HepG2 (cell line): Measurements from ENCODE around the gene NHERF2. TPM values are rescaled to one million over a fixed set of nuclear protein-coding genes. Genes with fewer than 3 reads are reported as not detected.
A peak's percentile ranks its signal among the peaks of the same experiment; 100 is the strongest.

ENCODE experiments used
- ATAC-seq: fragments of 200-7000 bp; cut with Tn5 transposase; 3 replicates; pipeline ENCODE4 v1.9.1; 2020; ENCODE audit warnings: mild to moderate bottlenecking, moderate library complexity
- BruUV-seq: library from RNA; stranded (reverse); fragments of 400-500 nt; replicated peaks from 2 replicates; lab custom pipeline; 2021; lab: Mats Ljungman, UMichigan
- CTCF ChIA-PET: fragments of 300-600 bp; formaldehyde crosslinking; extraction: SDS; loops from one replicate; lab custom pipeline; 2021; ENCODE audit warnings: low total read pairs, inconsistent platforms, low intra/inter-chr PET ratio; lab: Yijun Ruan, JAX
- POLR2A ChIA-PET: fragments of 350-600 bp; sonication (Branson Sonifier 250); formaldehyde crosslinking; loops from one replicate; lab custom pipeline; 2020; ENCODE audit warnings: antibody characterized with exemption, inconsistent platforms; lab: Yijun Ruan, JAX
- DNase-seq: peaks from one replicate; pipeline ENCODE4 v3.0.0-alpha.2; 2015; ENCODE audit warnings: low spot score
- FAIRE-seq: peaks from 3 replicates; lab custom pipeline; 2011; peaks lifted over from hg19 to GRCh38; lab: Jason Lieb, UNC
- H2AFZ ChIP-seq: one replicate; pipeline ENCODE4 v1.6.1; 2011; ENCODE audit warnings: low read length, inconsistent platforms
- H3K27ac ChIP-seq: fragments of 300-600 bp; 3 replicates; pipeline ENCODE4 v1.8.0; 2011; ENCODE audit warnings: mixed run types, mild to moderate bottlenecking, mixed read lengths, low read length, inconsistent platforms; ENCODE audit not compliant: insufficient read depth; ENCODE audit errors: extremely low read length
- H3K27me3 ChIP-seq, 2 experiments: fragments of 200-600 bp in 1 of 2; 2 replicates in 1 of 2; 3 replicates in 1 of 2; pipeline versions ENCODE4 v1.6.0 to v1.8.0; 2011; ENCODE audit warnings: low read length in 2 of 2, mild to moderate bottlenecking in 2 of 2, moderate library complexity in 2 of 2, inconsistent platforms in 1 of 2; ENCODE audit not compliant: insufficient read depth in 2 of 2, control insufficient read depth in 1 of 2
- H3K36me3 ChIP-seq, 2 experiments: fragments of 200-600 bp in 1 of 2; replicated peaks in 1 of 2; 2 replicates in 1 of 2; 3 replicates in 1 of 2; pipeline versions ENCODE4 v1.5.1 to v1.8.0; 2011; ENCODE audit warnings: low read length in 2 of 2, inconsistent platforms in 1 of 2; ENCODE audit not compliant: insufficient read depth in 2 of 2, control insufficient read depth in 1 of 2
- H3K4me1 ChIP-seq: 2 replicates; pipeline ENCODE4 v1.5.1; 2012; ENCODE audit warnings: low read length, inconsistent platforms; ENCODE audit not compliant: insufficient read depth
- H3K4me2 ChIP-seq: 2 replicates; pipeline ENCODE4 v1.6.0; 2011; ENCODE audit warnings: low read depth, low read length, inconsistent platforms
- H3K4me3 ChIP-seq, 3 experiments: fragments of 200-600 bp in 1 of 3; sonication (generic), shearing (Covaris generic) in 1 of 3; replicated peaks in 1 of 3; 2 replicates each; pipeline ENCODE4 v1.5.1; 2011 to 2016; ENCODE audit warnings: low read length in 3 of 3, inconsistent platforms in 2 of 3, low read depth in 2 of 3, mild to moderate bottlenecking in 2 of 3, control low read depth in 1 of 3, mixed read lengths in 1 of 3; ENCODE audit not compliant: insufficient read depth in 1 of 3
- H3K79me2 ChIP-seq: one replicate; pipeline ENCODE4 v1.6.1; 2011; ENCODE audit warnings: low read length, inconsistent platforms; ENCODE audit not compliant: insufficient read depth
- H3K9ac ChIP-seq: 2 replicates; pipeline ENCODE4 v1.6.0; 2011; ENCODE audit warnings: mild to moderate bottlenecking, low read depth, low read length, inconsistent platforms; ENCODE audit not compliant: insufficient read depth
- H3K9me3 ChIP-seq: 2 replicates; pipeline ENCODE4 v1.5.1; 2012; ENCODE audit warnings: mild to moderate bottlenecking, low read length
- H4K20me1 ChIP-seq: 2 replicates; pipeline ENCODE4 v1.6.0; 2011; ENCODE audit warnings: inconsistent platforms, mild to moderate bottlenecking, low read length, moderate library complexity; ENCODE audit not compliant: insufficient read depth
- GATA4 ChIP-seq: sonication (generic); IDR thresholded peaks from 2 replicates; pipeline ENCODE4 v1.6.1; 2016; ENCODE audit warnings: antibody characterized with exemption, low read depth, borderline replicate concordance
- HOXD1 ChIP-seq: sonication (generic); formaldehyde crosslinking; IDR thresholded peaks from 2 replicates; pipeline ENCODE4 v1.5.0; 2020; ENCODE audit warnings: missing genetic modification reagents
- LCORL ChIP-seq, 2 experiments: fragments of 450-650 bp in 1 of 2; sonication (generic) in 1 of 2; formaldehyde crosslinking in 1 of 2; IDR thresholded peaks; 2 replicates each; pipeline versions ENCODE4 v1.5.0 to v1.6.1; 2017 to 2020; ENCODE audit warnings: antibody characterized with exemption in 1 of 2, missing genetic modification reagents in 1 of 2
- NRL ChIP-seq: sonication (generic); formaldehyde crosslinking; IDR thresholded peaks from 2 replicates; pipeline ENCODE4 v1.5.0; 2020; ENCODE audit warnings: missing genetic modification reagents, mild to moderate bottlenecking, moderate library complexity, borderline replicate concordance
- SMAD1 ChIP-seq: sonication (generic); formaldehyde crosslinking; IDR thresholded peaks from 2 replicates; pipeline ENCODE4 v1.4.0; 2020; ENCODE audit warnings: missing genetic modification reagents, low read depth, mild to moderate bottlenecking, borderline replicate concordance
- TARDBP ChIP-seq: sonication (generic); formaldehyde crosslinking; IDR thresholded peaks from 2 replicates; pipeline ENCODE4 v1.8.0; 2022; ENCODE audit warnings: mild to moderate bottlenecking, missing genetic modification reagents
- ZNF263 ChIP-seq: sonication (generic); formaldehyde crosslinking; IDR thresholded peaks from 2 replicates; pipeline ENCODE4 v1.4.0; 2020; ENCODE audit warnings: missing genetic modification reagents
- ZNF44 ChIP-seq: sonication (generic); formaldehyde crosslinking; IDR thresholded peaks from 2 replicates; pipeline ENCODE4 v1.5.1; 2020; ENCODE audit warnings: mild to moderate bottlenecking, missing genetic modification reagents
- ZNF552 ChIP-seq: sonication (generic); formaldehyde crosslinking; IDR thresholded peaks from 2 replicates; pipeline ENCODE4 v1.9.0; 2022; ENCODE audit warnings: missing genetic modification reagents, mild to moderate bottlenecking, borderline replicate concordance
- ZSCAN22 ChIP-seq: sonication (generic); formaldehyde crosslinking; IDR thresholded peaks from 2 replicates; pipeline ENCODE4 v1.4.0; 2020; ENCODE audit warnings: mild to moderate bottlenecking, missing genetic modification reagents
- WGBS: methylation state at CpG from one replicate; pipeline ENCODE4 v1.1.6; 2017; ENCODE audit warnings: low lambda C conversion rate; 5-methylcytosine and 5-hydroxymethylcytosine counted together
- in situ Hi-C: cut with HindIII; loops from 2 replicates; pipeline ENCODE4 v1.10.0; 2017; ENCODE audit warnings: low pct_unique_long_range_greater_than_20kb; ENCODE audit not compliant: extremely low pct_ligation_motif_present
- intact Hi-C: fragments of 100-400 bp; cut with micrococcal nuclease; formaldehyde crosslinking; loops from one replicate; pipeline ENCODE4 v1.10.0; 2022; ENCODE audit not compliant: unreplicated experiment
- polyA plus RNA-seq, 8 experiments: library from polyadenylated mRNA; depleted of rRNA in 3 of 8; stranded (reverse) in 7 of 8; unstranded in 1 of 8; fragments of >200 nt; fragmentation: Illumina TruSeq in 4 of 8; extraction: Trizol in 4 of 8; gene quantifications; 2 replicates each; pipeline versions ENCODE4 v1.2.1 to v1.2.3, GENCODE V29; 2011 to 2016; ENCODE audit warnings: low read depth in 4 of 8, missing spikeins in 1 of 8, mixed read lengths in 1 of 8; ENCODE audit not compliant: insufficient read depth in 1 of 8
- total RNA-seq, 5 experiments: library from RNA; depleted of rRNA; stranded (reverse); fragments of >200 nt; fragmentation: Illumina TruSeq; extraction: Trizol; gene quantifications; 2 replicates each; pipeline ENCODE4 v1.2.3, GENCODE V29; 2016; ENCODE audit warnings: low read depth in 1 of 5
- TF ChIP-seq, protein P1 (sequence below): sonication (generic); formaldehyde crosslinking; IDR thresholded peaks from 2 replicates; pipeline ENCODE4 v1.8.1; 2023; ENCODE audit warnings: mild to moderate bottlenecking, missing genetic modification reagents
- TF ChIP-seq, protein P2 (sequence below): sonication (generic); formaldehyde crosslinking; IDR thresholded peaks from 2 replicates; pipeline ENCODE4 v1.8.1; 2023; ENCODE audit warnings: mild to moderate bottlenecking, missing genetic modification reagents
- TF ChIP-seq, protein P3 (sequence below): sonication (generic); formaldehyde crosslinking; IDR thresholded peaks from 2 replicates; pipeline ENCODE4 v1.9.0; 2021; ENCODE audit warnings: mild to moderate bottlenecking, missing genetic modification reagents

Gene NHERF2
- total and polyA plus RNA-seq, 2 of the 13 experiments (the other 11 are each of a cell fraction or from before 2014, with no cell fraction given), result 23.7 to 39.3 TPM

DNA sequence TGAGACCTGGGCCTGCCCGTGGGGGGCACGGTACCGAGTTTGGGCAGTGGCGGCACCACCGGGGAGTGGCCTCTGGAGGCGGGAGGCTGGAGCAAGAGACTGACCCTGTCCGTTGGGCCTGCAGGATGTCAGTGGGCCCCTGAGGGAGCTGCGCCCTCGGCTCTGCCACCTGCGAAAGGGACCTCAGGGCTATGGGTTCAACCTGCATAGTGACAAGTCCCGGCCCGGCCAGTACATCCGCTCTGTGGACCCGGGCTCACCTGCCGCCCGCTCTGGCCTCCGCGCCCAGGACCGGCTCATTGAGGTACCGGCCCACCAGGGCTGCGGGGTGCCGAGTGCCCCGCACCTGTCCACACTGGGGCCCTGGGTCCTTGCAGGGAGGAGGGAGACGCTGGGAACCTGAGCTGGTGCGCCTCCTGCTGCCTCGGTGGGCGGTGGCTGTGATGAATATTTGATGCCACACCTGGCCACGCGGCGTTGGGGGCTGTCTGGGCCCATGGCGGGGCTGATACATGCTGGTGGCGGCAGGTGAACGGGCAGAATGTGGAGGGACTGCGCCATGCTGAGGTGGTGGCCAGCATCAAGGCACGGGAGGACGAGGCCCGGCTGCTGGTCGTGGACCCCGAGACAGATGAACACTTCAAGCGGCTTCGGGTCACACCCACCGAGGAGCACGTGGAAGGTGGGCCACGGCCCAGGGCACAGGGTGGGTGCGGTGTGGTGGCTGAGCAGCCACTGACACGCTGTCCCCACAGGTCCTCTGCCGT, 9.7 kb downstream of the NHERF2 start:
- Histone ChIP-seq H3K79me2 (no peaks in the 10 kb centered on the region), H3K4me3 (peak overlapping the region; percentile 36 to 70 (median 46); a peak in 5 of 6 replicates), H3K27ac (peak overlapping the region; percentile 90), H3K9me3 (no peaks in the 10 kb centered on the region), H3K36me3 (peaks cover 3 to 6% of the 10 kb centered on the region in 2 experiments; a peak in 4 of 5 replicates), H4K20me1 (no peaks in the 10 kb centered on the region), H3K4me1 (peaks cover 98% of the 10 kb centered on the region), H3K4me2 (peak overlapping the region; percentile 87), H2AFZ (no peak overlapping the region), H3K9ac (peak overlapping the region; percentile 75), H3K27me3 (no peaks in the 10 kb centered on the region)
- in situ Hi-C loops, result no loop called here
- DNase-seq, result no peak
- intact Hi-C loops, result no loop called here
- POLR2A ChIA-PET, result interaction anchor here (0.6 to 4.6 kb wide), 20 partner anchors 9 to 216 kb away, joined by 3 to 67 read pairs (median 5); partner anchors contain the start of genes ECI1, NHERF2, NTHL1 and PKD1
- 76% methylated on average over 18 of the region's 47 CpGs for WGBS
- no peak for FAIRE-seq
- no peak for ATAC-seq
- CTCF ChIA-PET, result no interaction called here
- no TSS peak for BruUV-seq
- TF ChIP-seq ZNF552 (CRISPR knock-in tag) (peak; percentile 13; the same call in 1 of the 2 replicates), ZNF44 (CRISPR knock-in tag) (0 out of 2 replicates have a peak, but pooled peaks have one; percentile 10), TARDBP (CRISPR knock-in tag) (peak; percentile 56), NRL (CRISPR knock-in tag) (peak; percentile 6; the same call in 1 of the 2 replicates), HOXD1 (CRISPR knock-in tag) (no peak), ZNF263 (CRISPR knock-in tag) (peak; percentile 42; the same call in 1 of the 2 replicates), ZSCAN22 (CRISPR knock-in tag) (peak; percentile 9; the same call in 1 of the 2 replicates), GATA4 (no peak), SMAD1 (CRISPR knock-in tag) (no peak), LCORL (IDR thresholded peaks at IDR 0.05) (no peak), LCORL (CRISPR knock-in tag; IDR thresholded peaks at IDR 0.05) (no peak)
- TF ChIP-seq, protein P1, sequence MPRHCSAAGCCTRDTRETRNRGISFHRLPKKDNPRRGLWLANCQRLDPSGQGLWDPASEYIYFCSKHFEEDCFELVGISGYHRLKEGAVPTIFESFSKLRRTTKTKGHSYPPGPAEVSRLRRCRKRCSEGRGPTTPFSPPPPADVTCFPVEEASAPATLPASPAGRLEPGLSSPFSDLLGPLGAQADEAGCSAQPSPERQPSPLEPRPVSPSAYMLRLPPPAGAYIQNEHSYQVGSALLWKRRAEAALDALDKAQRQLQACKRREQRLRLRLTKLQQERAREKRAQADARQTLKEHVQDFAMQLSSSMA, result peak; percentile 21; the same call in 1 of the 2 replicates
- TF ChIP-seq, protein P2, sequence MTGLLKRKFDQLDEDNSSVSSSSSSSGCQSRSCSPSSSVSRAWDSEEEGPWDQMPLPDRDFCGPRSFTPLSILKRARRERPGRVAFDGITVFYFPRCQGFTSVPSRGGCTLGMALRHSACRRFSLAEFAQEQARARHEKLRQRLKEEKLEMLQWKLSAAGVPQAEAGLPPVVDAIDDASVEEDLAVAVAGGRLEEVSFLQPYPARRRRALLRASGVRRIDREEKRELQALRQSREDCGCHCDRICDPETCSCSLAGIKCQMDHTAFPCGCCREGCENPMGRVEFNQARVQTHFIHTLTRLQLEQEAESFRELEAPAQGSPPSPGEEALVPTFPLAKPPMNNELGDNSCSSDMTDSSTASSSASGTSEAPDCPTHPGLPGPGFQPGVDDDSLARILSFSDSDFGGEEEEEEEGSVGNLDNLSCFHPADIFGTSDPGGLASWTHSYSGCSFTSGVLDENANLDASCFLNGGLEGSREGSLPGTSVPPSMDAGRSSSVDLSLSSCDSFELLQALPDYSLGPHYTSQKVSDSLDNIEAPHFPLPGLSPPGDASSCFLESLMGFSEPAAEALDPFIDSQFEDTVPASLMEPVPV (CRISPR knock-in tag), result peak; percentile 67; the same call in 1 of the 2 replicates
- TF ChIP-seq, protein P3, sequence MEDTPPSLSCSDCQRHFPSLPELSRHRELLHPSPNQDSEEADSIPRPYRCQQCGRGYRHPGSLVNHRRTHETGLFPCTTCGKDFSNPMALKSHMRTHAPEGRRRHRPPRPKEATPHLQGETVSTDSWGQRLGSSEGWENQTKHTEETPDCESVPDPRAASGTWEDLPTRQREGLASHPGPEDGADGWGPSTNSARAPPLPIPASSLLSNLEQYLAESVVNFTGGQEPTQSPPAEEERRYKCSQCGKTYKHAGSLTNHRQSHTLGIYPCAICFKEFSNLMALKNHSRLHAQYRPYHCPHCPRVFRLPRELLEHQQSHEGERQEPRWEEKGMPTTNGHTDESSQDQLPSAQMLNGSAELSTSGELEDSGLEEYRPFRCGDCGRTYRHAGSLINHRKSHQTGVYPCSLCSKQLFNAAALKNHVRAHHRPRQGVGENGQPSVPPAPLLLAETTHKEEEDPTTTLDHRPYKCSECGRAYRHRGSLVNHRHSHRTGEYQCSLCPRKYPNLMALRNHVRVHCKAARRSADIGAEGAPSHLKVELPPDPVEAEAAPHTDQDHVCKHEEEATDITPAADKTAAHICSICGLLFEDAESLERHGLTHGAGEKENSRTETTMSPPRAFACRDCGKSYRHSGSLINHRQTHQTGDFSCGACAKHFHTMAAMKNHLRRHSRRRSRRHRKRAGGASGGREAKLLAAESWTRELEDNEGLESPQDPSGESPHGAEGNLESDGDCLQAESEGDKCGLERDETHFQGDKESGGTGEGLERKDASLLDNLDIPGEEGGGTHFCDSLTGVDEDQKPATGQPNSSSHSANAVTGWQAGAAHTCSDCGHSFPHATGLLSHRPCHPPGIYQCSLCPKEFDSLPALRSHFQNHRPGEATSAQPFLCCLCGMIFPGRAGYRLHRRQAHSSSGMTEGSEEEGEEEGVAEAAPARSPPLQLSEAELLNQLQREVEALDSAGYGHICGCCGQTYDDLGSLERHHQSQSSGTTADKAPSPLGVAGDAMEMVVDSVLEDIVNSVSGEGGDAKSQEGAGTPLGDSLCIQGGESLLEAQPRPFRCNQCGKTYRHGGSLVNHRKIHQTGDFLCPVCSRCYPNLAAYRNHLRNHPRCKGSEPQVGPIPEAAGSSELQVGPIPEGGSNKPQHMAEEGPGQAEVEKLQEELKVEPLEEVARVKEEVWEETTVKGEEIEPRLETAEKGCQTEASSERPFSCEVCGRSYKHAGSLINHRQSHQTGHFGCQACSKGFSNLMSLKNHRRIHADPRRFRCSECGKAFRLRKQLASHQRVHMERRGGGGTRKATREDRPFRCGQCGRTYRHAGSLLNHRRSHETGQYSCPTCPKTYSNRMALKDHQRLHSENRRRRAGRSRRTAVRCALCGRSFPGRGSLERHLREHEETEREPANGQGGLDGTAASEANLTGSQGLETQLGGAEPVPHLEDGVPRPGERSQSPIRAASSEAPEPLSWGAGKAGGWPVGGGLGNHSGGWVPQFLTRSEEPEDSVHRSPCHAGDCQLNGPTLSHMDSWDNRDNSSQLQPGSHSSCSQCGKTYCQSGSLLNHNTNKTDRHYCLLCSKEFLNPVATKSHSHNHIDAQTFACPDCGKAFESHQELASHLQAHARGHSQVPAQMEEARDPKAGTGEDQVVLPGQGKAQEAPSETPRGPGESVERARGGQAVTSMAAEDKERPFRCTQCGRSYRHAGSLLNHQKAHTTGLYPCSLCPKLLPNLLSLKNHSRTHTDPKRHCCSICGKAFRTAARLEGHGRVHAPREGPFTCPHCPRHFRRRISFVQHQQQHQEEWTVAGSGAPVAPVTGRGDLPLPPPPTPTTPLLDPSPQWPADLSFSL, result no peak
